ENCODE measurements around the gene PRKN. TPM values are rescaled to one million over a fixed set of nuclear protein-coding genes. Genes with fewer than 3 reads are reported as not detected.

Gene PRKN
- total and polyA plus RNA-seq, 2 donors (not counting 3 experiments of a cell fraction or from before 2014, with no cell fraction given), result 0.06 TPM; not detected in 1

DNA sequence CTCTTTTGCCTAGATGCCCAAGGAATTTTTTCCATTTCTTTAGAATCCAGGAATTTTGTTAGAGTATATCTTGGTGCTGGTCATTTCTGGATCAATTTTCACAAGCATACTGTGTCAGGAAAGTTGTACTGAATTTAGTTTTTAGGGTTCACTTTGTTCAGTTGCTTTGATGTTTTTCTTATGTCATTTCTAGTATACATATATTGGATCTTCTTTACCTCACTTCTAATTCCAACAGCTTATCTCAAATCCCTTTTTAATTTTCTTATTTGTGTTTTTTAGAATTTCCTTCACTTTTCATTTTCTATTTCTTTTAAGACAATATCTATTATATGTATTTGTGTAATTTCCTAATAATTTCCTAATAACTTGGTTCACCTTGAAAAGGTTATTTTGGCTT, 1172.7 kb downstream of the PRKN start:
- H3K27me3 ChIP-seq (ENCODE audit: control insufficient read depth in 2 of 2, insufficient read depth in 2 of 2, low read length in 2 of 2), result no peaks in the 10 kb centered on the region
- H3K79me2 ChIP-seq (ENCODE audit: control insufficient read depth, insufficient read depth, low read length), result no peaks in the 10 kb centered on the region
- TF ChIP-seq, protein P1, sequence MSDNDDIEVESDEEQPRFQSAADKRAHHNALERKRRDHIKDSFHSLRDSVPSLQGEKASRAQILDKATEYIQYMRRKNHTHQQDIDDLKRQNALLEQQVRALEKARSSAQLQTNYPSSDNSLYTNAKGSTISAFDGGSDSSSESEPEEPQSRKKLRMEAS (IDR thresholded peaks at IDR 0.05; ENCODE audit: insufficient read depth, insufficient read length), result no peak
- TF ChIP-seq, protein P2, sequence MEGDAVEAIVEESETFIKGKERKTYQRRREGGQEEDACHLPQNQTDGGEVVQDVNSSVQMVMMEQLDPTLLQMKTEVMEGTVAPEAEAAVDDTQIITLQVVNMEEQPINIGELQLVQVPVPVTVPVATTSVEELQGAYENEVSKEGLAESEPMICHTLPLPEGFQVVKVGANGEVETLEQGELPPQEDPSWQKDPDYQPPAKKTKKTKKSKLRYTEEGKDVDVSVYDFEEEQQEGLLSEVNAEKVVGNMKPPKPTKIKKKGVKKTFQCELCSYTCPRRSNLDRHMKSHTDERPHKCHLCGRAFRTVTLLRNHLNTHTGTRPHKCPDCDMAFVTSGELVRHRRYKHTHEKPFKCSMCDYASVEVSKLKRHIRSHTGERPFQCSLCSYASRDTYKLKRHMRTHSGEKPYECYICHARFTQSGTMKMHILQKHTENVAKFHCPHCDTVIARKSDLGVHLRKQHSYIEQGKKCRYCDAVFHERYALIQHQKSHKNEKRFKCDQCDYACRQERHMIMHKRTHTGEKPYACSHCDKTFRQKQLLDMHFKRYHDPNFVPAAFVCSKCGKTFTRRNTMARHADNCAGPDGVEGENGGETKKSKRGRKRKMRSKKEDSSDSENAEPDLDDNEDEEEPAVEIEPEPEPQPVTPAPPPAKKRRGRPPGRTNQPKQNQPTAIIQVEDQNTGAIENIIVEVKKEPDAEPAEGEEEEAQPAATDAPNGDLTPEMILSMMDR (IDR thresholded peaks at IDR 0.05; ENCODE audit: extremely low read depth in 1 of 2, insufficient read depth in 1 of 2, low read depth in 1 of 2, low read length in 2 of 2), result no peak
- TF ChIP-seq MYC (IDR thresholded peaks at IDR 0.05; ENCODE audit: low read depth, low read length), result no peak
- TF ChIP-seq EZH2 (IDR thresholded peaks at IDR 0.05; ENCODE audit: borderline replicate concordance, low read depth, low read length, severe bottlenecking), result no peak
- no peak for TF ChIP-seq POLR2AphosphoS5 (IDR thresholded peaks at IDR 0.05; ENCODE audit: insufficient read depth, low read depth, low read length)
- TF ChIP-seq JUN (IDR thresholded peaks at IDR 0.05; ENCODE audit: borderline replicate concordance, insufficient read depth, insufficient read length, low read depth), result no peak
- no peak for TF ChIP-seq POLR2A (IDR thresholded peaks at IDR 0.05; ENCODE audit: low read depth, low read length)
- TF ChIP-seq GATA2 (IDR thresholded peaks at IDR 0.05; ENCODE audit: insufficient read depth, insufficient read length, low read depth, low read length), result no peak
- TF ChIP-seq FOS (IDR thresholded peaks at IDR 0.05; ENCODE audit: borderline replicate concordance, insufficient read depth, low read length), result no peak
- FAIRE-seq (no peak), DNase-seq (ENCODE audit: low read depth, low spot score) (no peak)
- no peaks in the 10 kb centered on the region for H3K9me1 ChIP-seq (replicated peaks; ENCODE audit: control insufficient read depth, extremely low read depth, insufficient read depth, low read length)
- no peak overlapping the region for H2AFZ ChIP-seq (ENCODE audit: low read depth, low read length)
- POLR2A ChIA-PET, result no interaction called here
- H3K36me3 ChIP-seq (ENCODE audit: control insufficient read depth in 2 of 2, extremely low read depth in 1 of 2, insufficient read depth in 2 of 2, low read length in 2 of 2), result no peaks in the 10 kb centered on the region
- BruUV-seq (replicated peaks), result no TSS peak
- H3K9ac ChIP-seq (replicated peaks; ENCODE audit: extremely low read depth, insufficient read depth, low read length), result no peak overlapping the region
- no peaks in the 10 kb centered on the region for H3K4me1 ChIP-seq (ENCODE audit: control insufficient read depth, extremely low read depth, insufficient read depth, low read length)
- no peak overlapping the region for H3K4me3 ChIP-seq (replicated peaks in 1 of 3; ENCODE audit: insufficient read depth in 1 of 3, low read depth in 1 of 3, low read length in 3 of 3)
- CTCF ChIA-PET, result no interaction called here
- intact Hi-C loops (cut with micrococcal nuclease), result no loop called here
- H4K20me1 ChIP-seq (replicated peaks; ENCODE audit: control insufficient read depth, extremely low read depth, insufficient read depth, low read length), result no peaks in the 10 kb centered on the region
- H3K4me2 ChIP-seq (ENCODE audit: insufficient read depth, low read length), result no peak overlapping the region
- H3K27ac ChIP-seq (ENCODE audit: insufficient read depth, low read depth, low read length), result no peak overlapping the region
- H3K9me3 ChIP-seq (replicated peaks; ENCODE audit: control insufficient read depth, insufficient read depth, low read length), result peaks cover 2% of the 10 kb centered on the region
- dilution Hi-C loops (cut with MboI; ENCODE audit: extremely low pct_ligation_motif_present, low sequenced_read_pairs), result no loop called here

All from endothelial cell of umbilical vein (primary cell).